Adrenal gland (tissue), 5 donors: ENCODE results near the gene BTBD9.

Experiments
- CTCF ChIP-seq, 6 experiments: fragments of 450-650 bp in 4 of 6; fragments of 200-600 bp in 2 of 6; sonication (generic) in 1 of 6; IDR thresholded peaks; 1 replicate in 5 of 6; 2 replicates in 1 of 6; pipeline versions ENCODE4 v1.5.1 to v1.8.0; 2016 to 2021; ENCODE audit warnings: antibody characterized with exemption in 6 of 6, mild to moderate bottlenecking in 2 of 6, moderate library complexity in 1 of 6
- POLR2A ChIP-seq, 2 donors: fragments of 450-650 bp; IDR thresholded peaks; one replicate each; pipeline ENCODE4 v1.6.1; 2017; ENCODE audit warnings: antibody characterized with exemption in 2 of 2, mild to moderate bottlenecking in 2 of 2, moderate library complexity in 1 of 2
- donor health status: DM: no; HTN: no; CAD: no.

- TF ChIP-seq CTCF (IDR thresholded peaks at IDR 0.05) (no peak), POLR2A (IDR thresholded peaks at IDR 0.05) (no peak)
Measured at GRCh38 chr6:38168126-38168525, 471.6 kb downstream of the BTBD9 start.
